Panc1 (cell line): ENCODE data around the gene DCC. TPM values are rescaled to one million over a fixed set of nuclear protein-coding genes. Genes with fewer than 3 reads are reported as not detected.

ENCODE experiments used
- ATAC-seq: fragments of 200-7000 bp; cut with Tn5 transposase; 2 replicates; pipeline ENCODE4 v1.9.1; 2020; ENCODE audit warnings: mild to moderate bottlenecking, moderate library complexity
- BruUV-seq: library from RNA; stranded (reverse); fragments of 400-500 nt; replicated peaks from 2 replicates; lab custom pipeline; 2021; lab: Mats Ljungman, UMichigan
- CTCF ChIA-PET: fragments of 300-600 bp; sonication (Branson Sonifier 250); formaldehyde crosslinking; loops from one replicate; lab custom pipeline; 2022; ENCODE audit warnings: antibody characterized with exemption; lab: Charles Lee
- POLR2A ChIA-PET: fragments of 300-600 bp; sonication (Branson Sonifier 250); formaldehyde crosslinking; loops from one replicate; lab custom pipeline; 2022; ENCODE audit warnings: antibody characterized with exemption; lab: Charles Lee
- DNase-seq: peaks from one replicate; pipeline ENCODE4 v3.0.0-alpha.2; 2010; ENCODE audit warnings: low read depth, low spot score
- H3K27ac ChIP-seq: 2 replicates; pipeline ENCODE4 v1.5.1; 2011; ENCODE audit warnings: mild to moderate bottlenecking, low read length, inconsistent platforms
- H3K27me3 ChIP-seq: fragments of 200-500 bp; sonication (Bioruptor generic); 2 replicates; pipeline ENCODE4 v1.6.0; 2014; ENCODE audit warnings: low read length, inconsistent platforms; ENCODE audit not compliant: control insufficient read depth, insufficient read depth
- H3K36me3 ChIP-seq: fragments of 200-500 bp; sonication (Bioruptor generic); 2 replicates; pipeline ENCODE4 v1.5.1; 2014; ENCODE audit warnings: inconsistent platforms, mild to moderate bottlenecking, low read length, moderate library complexity; ENCODE audit not compliant: control insufficient read depth, insufficient read depth
- H3K4me1 ChIP-seq: 2 replicates; pipeline ENCODE4 v1.5.1; 2011; ENCODE audit warnings: inconsistent platforms, mild to moderate bottlenecking, low read length, moderate library complexity; ENCODE audit not compliant: control insufficient read depth, insufficient read depth
- H3K4me3 ChIP-seq, 2 experiments: 2 replicates each; pipeline ENCODE4 v1.5.1; 2011 to 2012; ENCODE audit warnings: low read depth in 2 of 2, low read length in 2 of 2, mild to moderate bottlenecking in 2 of 2, inconsistent platforms in 1 of 2, moderate library complexity in 1 of 2
- H3K9me3 ChIP-seq: fragments of 200-500 bp; sonication (Bioruptor generic); 2 replicates; pipeline ENCODE4 v1.5.1; 2014; ENCODE audit warnings: low read depth, mild to moderate bottlenecking, inconsistent platforms, low read length, moderate library complexity; ENCODE audit not compliant: control insufficient read depth, insufficient read depth
- POLR2AphosphoS5 ChIP-seq: IDR thresholded peaks from 2 replicates; pipeline ENCODE4 v1.6.1; 2012; ENCODE audit warnings: mild to moderate bottlenecking, low read depth, low read length, moderate library complexity
- REST ChIP-seq, 2 experiments: IDR thresholded peaks; 2 replicates each; pipeline ENCODE4 v1.6.1; 2011 to 2012; ENCODE audit warnings: low read depth in 2 of 2, control low read depth in 1 of 2, low read length in 1 of 2, mild to moderate bottlenecking in 1 of 2, moderate library complexity in 1 of 2; ENCODE audit not compliant: insufficient read depth in 1 of 2
- SIN3A ChIP-seq: IDR thresholded peaks from 2 replicates; pipeline ENCODE4 v1.6.1; 2012; ENCODE audit warnings: low read depth, mild to moderate bottlenecking, low read length, moderate library complexity, borderline replicate concordance; ENCODE audit not compliant: insufficient read depth
- TCF7L2 ChIP-seq: IDR thresholded peaks from 2 replicates; pipeline ENCODE4 v1.6.1; 2011; ENCODE audit warnings: mild to moderate bottlenecking, low read depth, low read length, inconsistent platforms
- in situ Hi-C: cut with HindIII; loops from 2 replicates; pipeline ENCODE4 v1.10.0; 2016; ENCODE audit warnings: low sequenced_read_pairs, low pct_unique_long_range_greater_than_20kb
- intact Hi-C: fragments of 100-400 bp; cut with micrococcal nuclease; formaldehyde crosslinking; loops from one replicate; pipeline ENCODE4 v1.10.0; 2022; ENCODE audit not compliant: unreplicated experiment
- total RNA-seq: library from RNA; stranded (reverse); gene quantifications from one replicate; pipeline ENCODE4 v1.2.1, GENCODE V29; 2021; ENCODE audit not compliant: unreplicated experiment
- TF ChIP-seq, protein P1 (sequence below): fragments of 450-650 bp; IDR thresholded peaks from 2 replicates; pipeline ENCODE4 v1.5.1; 2017; ENCODE audit warnings: mild to moderate bottlenecking

DCC gene
- total RNA-seq, 1 experiment from 2014 or later: not detected

GRCh38 chr18:52738946-52739345 is 398.9 kb downstream of the DCC start:
- CTCF ChIA-PET: no interaction called here
- POLR2A ChIA-PET: no interaction called here

GRCh38 chr18:52746986-52747385 is 407.0 kb downstream of the DCC start:
- no peaks in the 10 kb centered on the region for H3K4me1 ChIP-seq
- H3K9me3 ChIP-seq: no peaks in the 10 kb centered on the region
- intact Hi-C loops (no loop called here), in situ Hi-C loops (no loop called here)
- DNase-seq: no peak
- H3K4me3 ChIP-seq: no peak overlapping the region
- H3K27ac ChIP-seq: no peak overlapping the region
- ChIA-PET POLR2A (no interaction called here), CTCF (no interaction called here)
- ATAC-seq: no peak
- TF ChIP-seq POLR2AphosphoS5: no peak
- TF ChIP-seq SIN3A: no peak
- TF ChIP-seq REST (IDR thresholded peaks at IDR 0.05; ENCODE audit: insufficient read depth in 1 of 2, low read depth in 2 of 2, low read length in 1 of 2): no peak
- no peak for TF ChIP-seq TCF7L2
- TF ChIP-seq, protein P1, sequence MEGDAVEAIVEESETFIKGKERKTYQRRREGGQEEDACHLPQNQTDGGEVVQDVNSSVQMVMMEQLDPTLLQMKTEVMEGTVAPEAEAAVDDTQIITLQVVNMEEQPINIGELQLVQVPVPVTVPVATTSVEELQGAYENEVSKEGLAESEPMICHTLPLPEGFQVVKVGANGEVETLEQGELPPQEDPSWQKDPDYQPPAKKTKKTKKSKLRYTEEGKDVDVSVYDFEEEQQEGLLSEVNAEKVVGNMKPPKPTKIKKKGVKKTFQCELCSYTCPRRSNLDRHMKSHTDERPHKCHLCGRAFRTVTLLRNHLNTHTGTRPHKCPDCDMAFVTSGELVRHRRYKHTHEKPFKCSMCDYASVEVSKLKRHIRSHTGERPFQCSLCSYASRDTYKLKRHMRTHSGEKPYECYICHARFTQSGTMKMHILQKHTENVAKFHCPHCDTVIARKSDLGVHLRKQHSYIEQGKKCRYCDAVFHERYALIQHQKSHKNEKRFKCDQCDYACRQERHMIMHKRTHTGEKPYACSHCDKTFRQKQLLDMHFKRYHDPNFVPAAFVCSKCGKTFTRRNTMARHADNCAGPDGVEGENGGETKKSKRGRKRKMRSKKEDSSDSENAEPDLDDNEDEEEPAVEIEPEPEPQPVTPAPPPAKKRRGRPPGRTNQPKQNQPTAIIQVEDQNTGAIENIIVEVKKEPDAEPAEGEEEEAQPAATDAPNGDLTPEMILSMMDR: no peak
- H3K27me3 ChIP-seq: no peaks in the 10 kb centered on the region
- H3K36me3 ChIP-seq: no peaks in the 10 kb centered on the region
- BruUV-seq: no TSS peak

More at GRCh38 chr18:52738946-52739345, 398.9 kb downstream of the DCC start:
- ATAC-seq: no peak
- no peak for TF ChIP-seq SIN3A
- TF ChIP-seq POLR2AphosphoS5: no peak
- TF ChIP-seq TCF7L2: no peak
- no peak for TF ChIP-seq REST (IDR thresholded peaks at IDR 0.05; ENCODE audit: insufficient read depth in 1 of 2, low read depth in 2 of 2, low read length in 1 of 2)
- TF ChIP-seq, protein P1: no peak
- in situ Hi-C loops: no loop called here
- intact Hi-C loops: no loop called here
- Histone ChIP-seq H3K4me1 (no peaks in the 10 kb centered on the region), H3K36me3 (no peaks in the 10 kb centered on the region), H3K4me3 (no peak overlapping the region), H3K27ac (no peak overlapping the region), H3K9me3 (no peaks in the 10 kb centered on the region), H3K27me3 (no peaks in the 10 kb centered on the region)
- BruUV-seq: no TSS peak
- no peak for DNase-seq
